ENCODE measurements around the gene CREG2. TPM values are rescaled to one million over a fixed set of nuclear protein-coding genes. Genes with fewer than 3 reads are reported as not detected.
"Not testable (repeated sequence)": the region's sequence is repeated elsewhere in the genome, so short reads cannot be mapped to it uniquely, and the experiment has no call there.

The CREG2 gene
- total RNA-seq, 2 experiments from 2014 or later, result not detected

DNA sequence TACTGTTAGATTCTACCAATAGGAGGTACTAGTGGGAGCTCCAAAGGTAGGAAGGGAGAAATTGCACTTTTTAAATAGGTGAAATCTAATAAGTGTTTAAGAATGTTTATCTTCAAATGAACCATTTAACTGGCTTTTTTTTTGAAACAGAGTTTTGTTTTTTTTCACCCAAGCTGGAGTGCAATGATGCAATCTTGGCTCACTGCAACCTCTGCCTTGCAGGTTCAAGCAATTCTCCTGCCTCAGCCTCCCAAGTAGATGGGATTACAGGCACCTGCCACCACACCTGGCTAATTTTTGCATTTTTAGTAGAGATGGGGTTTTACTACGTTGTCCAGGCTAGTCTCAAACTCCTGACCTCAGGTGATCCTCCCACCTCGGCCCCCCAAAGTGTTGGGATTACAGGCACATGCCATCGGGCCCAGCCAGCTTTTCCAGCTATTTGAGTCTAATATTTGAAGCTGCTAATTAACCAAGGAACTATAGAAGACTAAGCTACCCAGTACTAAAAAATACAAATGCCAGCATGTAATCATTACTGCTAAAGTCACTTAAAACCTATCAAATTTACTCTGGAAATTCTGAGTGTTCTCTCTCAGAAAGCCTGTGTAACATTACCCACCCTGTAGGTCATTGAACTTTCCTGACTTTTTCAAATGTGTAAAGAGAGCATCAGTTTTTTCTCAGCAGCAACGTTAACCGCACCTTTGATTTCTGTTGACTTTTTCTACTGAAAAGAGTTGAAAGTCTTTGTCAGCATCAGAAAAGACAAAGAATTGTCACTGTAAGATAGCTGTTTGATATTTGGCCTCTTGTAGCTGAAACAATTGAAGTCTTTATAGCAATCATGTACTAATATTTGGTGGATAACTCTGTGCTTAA, 54.2 kb downstream of the CREG2 start:
- no peak for DNase-seq
- no peak overlapping the region for H3K4me3 Mint-ChIP-seq
- H3K36me3 Mint-ChIP-seq (ENCODE audit: low read depth), result no peaks in the 10 kb centered on the region
- peak overlapping the region; percentile 24 for H3K27ac Mint-ChIP-seq
- CTCF ChIA-PET, result interaction anchor here (0.6 to 2.2 kb wide), 7 partner anchors 9 to 409 kb away, joined by 3 to 18 read pairs (median 4); no protein-coding TSS in a partner anchor
- no peaks in the 10 kb centered on the region for H3K27me3 Mint-ChIP-seq (ENCODE audit: low read depth)
- H3K4me1 Mint-ChIP-seq (ENCODE audit: low read depth), result peaks cover 26% of the 10 kb centered on the region
- no peaks in the 10 kb centered on the region for H3K9me3 Mint-ChIP-seq
- intact Hi-C loops (cut with micrococcal nuclease), result loop anchor here (1.0 to 5.0 kb wide), 3 partner anchors 26 to 664 kb away; no protein-coding TSS in a partner anchor

DNA sequence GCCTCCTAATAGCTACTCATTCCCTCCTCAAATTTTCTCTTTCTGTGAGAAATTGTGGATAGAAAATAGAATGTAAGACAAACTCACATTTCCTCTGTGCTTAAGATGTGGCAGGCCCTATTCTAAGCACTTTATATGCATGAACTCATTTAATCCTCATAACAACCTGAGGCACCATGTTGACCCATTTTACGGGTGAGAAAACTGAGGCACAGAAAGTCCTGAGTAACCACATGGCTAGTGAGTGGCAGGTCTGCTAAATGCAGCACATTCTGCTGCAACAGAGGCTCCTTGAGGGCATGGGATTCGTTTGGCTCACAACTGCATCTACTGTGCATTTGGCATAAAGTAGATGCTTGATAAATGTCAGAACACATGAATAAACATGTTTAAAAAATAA, 56.1 kb downstream of the CREG2 start:
- Mint-ChIP-seq H3K4me1 (ENCODE audit: low read depth) (peaks cover 26% of the 10 kb centered on the region), H3K9me3 (no peaks in the 10 kb centered on the region), H3K4me3 (no peak overlapping the region), H3K27me3 (ENCODE audit: low read depth) (no peaks in the 10 kb centered on the region), H3K27ac (no peak overlapping the region), H3K36me3 (ENCODE audit: low read depth) (no peaks in the 10 kb centered on the region)
- intact Hi-C loops (cut with micrococcal nuclease), result loop anchor here (5.0 kb wide), 2 partner anchors 501 to 666 kb away; no protein-coding TSS in a partner anchor
- no peak for DNase-seq
- CTCF ChIA-PET, result interaction anchor here (0.7 to 3.6 kb wide), 3 partner anchors 10 to 22 kb away, joined by 3 to 22 read pairs (median 3); partner anchors contain the start of gene RNF149

DNA sequence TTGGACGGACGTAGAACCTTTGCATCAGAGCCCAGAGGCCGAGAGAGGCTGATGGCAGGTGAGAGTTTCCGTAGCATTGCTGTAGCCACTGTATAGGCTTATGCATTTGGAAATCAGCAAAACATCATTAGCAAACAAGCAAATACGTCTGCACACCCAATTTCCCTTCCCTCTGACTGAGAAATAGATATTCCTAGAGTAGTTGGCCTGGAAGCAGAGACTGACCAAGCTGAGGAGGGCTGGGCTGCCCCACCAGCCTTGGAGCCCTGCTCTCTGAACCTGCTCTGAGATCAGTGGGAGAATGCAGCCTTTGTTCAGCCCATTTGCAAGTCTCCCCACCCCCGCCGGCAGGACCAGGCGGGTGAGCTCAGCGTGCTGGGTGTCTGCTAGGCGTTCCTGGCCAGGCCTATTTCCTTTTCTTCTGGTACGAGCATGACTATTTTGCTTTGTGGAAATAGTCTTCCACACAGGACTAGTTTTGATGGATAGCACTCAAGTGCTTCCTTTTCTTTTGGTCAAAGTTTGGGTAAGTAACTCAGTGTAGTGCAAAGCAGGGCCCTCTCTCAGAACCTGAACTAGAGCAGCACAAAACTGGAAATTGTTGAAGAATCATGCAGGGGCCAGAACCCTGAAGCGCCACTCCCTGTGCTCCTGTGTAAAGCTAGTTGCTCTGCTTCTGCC, 56.9 kb downstream of the CREG2 start:
- Mint-ChIP-seq H3K27me3 (ENCODE audit: low read depth) (no peaks in the 10 kb centered on the region), H3K4me3 (peak overlapping the region; percentile 28), H3K9me3 (no peaks in the 10 kb centered on the region), H3K36me3 (ENCODE audit: low read depth) (no peaks in the 10 kb centered on the region), H3K4me1 (ENCODE audit: low read depth) (peaks cover 26% of the 10 kb centered on the region), H3K27ac (peak overlapping the region; percentile 17)
- CTCF ChIA-PET, result interaction anchor here (0.6 to 3.6 kb wide), 6 partner anchors 11 to 58 kb away, joined by 3 to 22 read pairs (median 3); partner anchors contain the start of gene RNF149
- DNase-seq, result peak; percentile 60
- intact Hi-C loops (cut with micrococcal nuclease), result loop anchor here (1.0 to 5.0 kb wide), 3 partner anchors 19 to 667 kb away; no protein-coding TSS in a partner anchor

GRCh38 chr2:101329026-101329425, 58.3 kb downstream of the CREG2 start:
- DNase-seq, result peak; percentile 35
- H3K27ac Mint-ChIP-seq, result peak overlapping the region; percentile 57
- H3K9me3 Mint-ChIP-seq, result no peaks in the 10 kb centered on the region
- intact Hi-C loops (cut with micrococcal nuclease), result no loop called here
- H3K36me3 Mint-ChIP-seq (ENCODE audit: low read depth), result no peaks in the 10 kb centered on the region
- H3K4me1 Mint-ChIP-seq (ENCODE audit: low read depth), result peaks cover 22% of the 10 kb centered on the region
- no peaks in the 10 kb centered on the region for H3K27me3 Mint-ChIP-seq (ENCODE audit: low read depth)
- H3K4me3 Mint-ChIP-seq, result no peak overlapping the region
- CTCF ChIA-PET, result interaction anchor here (0.6 to 3.6 kb wide), 4 partner anchors 13 to 390 kb away, joined by 3 to 22 read pairs (median 3); no protein-coding TSS in a partner anchor

DNA sequence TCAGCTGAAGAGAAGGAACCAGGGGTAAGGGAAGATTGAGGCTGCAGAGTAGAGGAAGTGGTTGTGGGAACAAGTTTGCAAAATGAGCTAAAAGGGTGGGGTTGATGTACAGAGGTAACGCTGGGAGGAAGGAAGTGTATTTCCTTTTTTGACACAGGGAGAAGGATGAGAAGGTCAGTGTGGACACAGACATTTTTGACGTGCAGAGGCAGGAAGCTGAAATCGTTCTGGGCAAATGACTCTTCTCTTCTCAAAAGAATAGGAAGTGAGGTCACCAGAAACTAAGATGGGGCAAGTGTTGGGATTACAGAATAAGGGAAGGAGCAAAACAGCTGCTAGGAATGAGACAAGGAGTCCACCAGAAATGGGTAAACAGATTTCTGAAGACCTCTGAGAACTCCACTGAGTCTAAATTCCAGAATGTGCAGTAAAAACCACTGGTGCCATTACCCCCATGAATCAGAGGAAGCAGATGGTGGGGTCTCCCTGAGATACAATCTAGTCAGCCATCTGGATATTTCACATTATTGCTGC, 58.8 kb downstream of the CREG2 start:
- Mint-ChIP-seq H3K4me1 (ENCODE audit: low read depth) (peaks cover 18% of the 10 kb centered on the region), H3K4me3 (no peak overlapping the region), H3K27me3 (ENCODE audit: low read depth) (no peaks in the 10 kb centered on the region), H3K27ac (no peak overlapping the region), H3K36me3 (ENCODE audit: low read depth) (no peaks in the 10 kb centered on the region), H3K9me3 (no peaks in the 10 kb centered on the region)
- intact Hi-C loops (cut with micrococcal nuclease), result loop anchor here (1.0 kb wide), 3 partner anchors 21 to 76 kb away; partner anchors contain the start of gene CNOT11
- CTCF ChIA-PET, result interaction anchor here (0.9 to 3.6 kb wide), 2 partner anchors 13 to 316 kb away, joined by 3 to 22 read pairs; no protein-coding TSS in a partner anchor
- DNase-seq, result peak; percentile 60

DNA sequence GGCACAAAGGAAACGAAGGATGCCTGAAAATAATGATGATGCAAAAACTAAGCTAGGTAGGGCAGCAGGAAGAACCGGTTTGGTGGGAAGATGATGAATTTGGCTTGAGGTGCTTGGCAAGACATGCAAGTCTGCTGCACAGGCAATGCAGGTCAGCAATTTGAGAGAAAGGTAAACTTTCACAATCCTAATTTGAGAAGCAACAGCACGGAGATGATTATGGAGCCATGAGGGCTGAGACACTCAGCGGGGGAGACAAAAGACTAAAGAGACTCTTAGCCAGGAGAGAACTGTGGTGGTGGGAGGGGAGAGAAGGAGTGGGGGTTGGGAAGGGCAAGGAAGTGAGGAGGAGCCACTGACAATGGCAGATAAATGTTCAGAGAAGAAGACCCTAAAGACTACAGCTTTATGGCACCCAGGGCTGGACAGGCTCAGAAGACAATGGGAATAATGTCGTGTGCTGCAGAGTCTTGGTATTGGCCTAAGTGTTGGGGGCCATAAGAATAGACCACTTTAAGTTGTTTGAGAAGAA, 59.4 kb downstream of the CREG2 start:
- intact Hi-C loops (cut with micrococcal nuclease), result loop anchor here (1.0 kb wide), 3 partner anchors 21 to 76 kb away; partner anchors contain the start of gene CNOT11
- Mint-ChIP-seq H3K9me3 (no peaks in the 10 kb centered on the region), H3K4me1 (ENCODE audit: low read depth) (peaks cover 15% of the 10 kb centered on the region), H3K27ac (no peak overlapping the region), H3K36me3 (ENCODE audit: low read depth) (no peaks in the 10 kb centered on the region), H3K4me3 (no peak overlapping the region), H3K27me3 (ENCODE audit: low read depth) (no peaks in the 10 kb centered on the region)
- no peak for DNase-seq
- CTCF ChIA-PET, result interaction anchor here (3.6 kb wide), 1 partner anchor 14 kb away, joined by 22 read pairs; no protein-coding TSS in a partner anchor

- Mint-ChIP-seq H3K4me1 (ENCODE audit: low read depth) (peaks cover 3% of the 10 kb centered on the region), H3K9me3 (no peaks in the 10 kb centered on the region), H3K27me3 (ENCODE audit: low read depth) (no peaks in the 10 kb centered on the region), H3K4me3 (no peak overlapping the region), H3K36me3 (ENCODE audit: low read depth) (no peaks in the 10 kb centered on the region), H3K27ac (no peak overlapping the region)
- DNase-seq, result no peak
- CTCF ChIA-PET, result no interaction called here
- intact Hi-C loops (cut with micrococcal nuclease), result no loop called here
Observed at GRCh38 chr2:101325425-101325824, 61.9 kb downstream of the CREG2 start.

GRCh38 chr2:101316568-101316967, 70.7 kb downstream of the CREG2 start:
- H3K27ac Mint-ChIP-seq; H3K27me3 Mint-ChIP-seq (ENCODE audit: low read depth); CTCF ChIA-PET; H3K4me3 Mint-ChIP-seq; DNase-seq; intact Hi-C loops (cut with micrococcal nuclease); H3K36me3 Mint-ChIP-seq (ENCODE audit: low read depth); H3K9me3 Mint-ChIP-seq: not testable (repeated sequence)
- peaks cover 25% of the 10 kb centered on the region for H3K4me1 Mint-ChIP-seq (ENCODE audit: low read depth)

- CTCF ChIA-PET, result interaction anchor here (1.1 to 1.2 kb wide), 2 partner anchors 23 to 75 kb away, joined by 3 read pairs; partner anchors contain the start of gene CREG2
- Mint-ChIP-seq H3K4me1 (ENCODE audit: low read depth) (peaks cover 50% of the 10 kb centered on the region), H3K36me3 (ENCODE audit: low read depth) (peaks cover under 1% of the 10 kb centered on the region), H3K27me3 (ENCODE audit: low read depth) (no peaks in the 10 kb centered on the region), H3K9me3 (no peaks in the 10 kb centered on the region), H3K4me3 (peak overlapping the region; percentile 28), H3K27ac (no peak overlapping the region)
- no peak for DNase-seq
- intact Hi-C loops (cut with micrococcal nuclease), result loop anchor here (1.0 kb wide), 1 partner anchor 19 kb away; no protein-coding TSS in a partner anchor
Observed at GRCh38 chr2:101311696-101312017, 75.6 kb downstream of the CREG2 start.

- Mint-ChIP-seq H3K9me3 (no peaks in the 10 kb centered on the region), H3K4me1 (ENCODE audit: low read depth) (peaks cover 50% of the 10 kb centered on the region)
- DNase-seq, result no peak
Observed at GRCh38 chr2:101310834-101311695, 76.2 kb downstream of the CREG2 start.

More at GRCh38 chr2:101310834-101311695, 76.2 kb downstream of the CREG2 start:
- Mint-ChIP-seq H3K27me3 (ENCODE audit: low read depth) (no peaks in the 10 kb centered on the region), H3K4me3 (peak overlapping the region; percentile 28), H3K36me3 (ENCODE audit: low read depth) (peaks cover 4% of the 10 kb centered on the region), H3K27ac (peak overlapping the region; percentile 52)
- intact Hi-C loops (cut with micrococcal nuclease), result loop anchor here (1.0 kb wide), 1 partner anchor 19 kb away; no protein-coding TSS in a partner anchor
- CTCF ChIA-PET, result interaction anchor here (1.1 to 1.3 kb wide), 3 partner anchors 20 to 76 kb away, joined by 3 read pairs; partner anchors contain the start of gene CREG2

Data from activated naive CD4-positive, alpha-beta T cell treated with anti-CD3 and anti-CD28 coated beads for 36 hours (primary cell).